Parathyroid adenoma (tissue), 2 donors: ENCODE measurements around the gene AP3M1.
A peak's percentile ranks its signal among the peaks of the same experiment; 100 is the strongest.

Experiments used
- H2AFZ ChIP-seq: fragments of 300-600 bp; sonication (generic); one replicate; pipeline ENCODE4 v1.7.0; 2017; ENCODE audit warnings: antibody characterized with exemption, mild to moderate bottlenecking
- H3K27ac ChIP-seq: fragments of 300-600 bp; sonication (generic); one replicate; pipeline ENCODE4 v1.7.0; 2017
- H3K27me3 ChIP-seq: fragments of 300-600 bp; sonication (generic); one replicate; pipeline ENCODE4 v1.7.0; 2017; ENCODE audit warnings: low read length; ENCODE audit not compliant: control insufficient read depth, insufficient read depth
- H3K36me3 ChIP-seq: fragments of 300-600 bp; sonication (generic); one replicate; pipeline ENCODE4 v1.7.0; 2017; ENCODE audit warnings: low read length; ENCODE audit not compliant: control insufficient read depth, insufficient read depth
- H3K4me1 ChIP-seq: fragments of 300-600 bp; sonication (generic); one replicate; pipeline ENCODE4 v1.7.0; 2017; ENCODE audit warnings: control low read depth
- H3K4me2 ChIP-seq: fragments of 300-600 bp; sonication (generic); one replicate; pipeline ENCODE4 v1.7.0; 2017; ENCODE audit warnings: low read length
- H3K4me3 ChIP-seq: fragments of 300-600 bp; sonication (generic); one replicate; pipeline ENCODE4 v1.7.0; 2017; ENCODE audit warnings: low read depth, low read length
- H3K79me2 ChIP-seq: fragments of 300-600 bp; sonication (generic); one replicate; pipeline ENCODE4 v1.7.0; 2017; ENCODE audit warnings: control low read depth
- H3K9ac ChIP-seq: fragments of 300-600 bp; sonication (generic); one replicate; pipeline ENCODE4 v1.7.0; 2017; ENCODE audit warnings: mild to moderate bottlenecking
- H3K9me3 ChIP-seq: fragments of 300-600 bp; sonication (generic); one replicate; pipeline ENCODE4 v1.7.0; 2017; ENCODE audit warnings: low read length; ENCODE audit not compliant: control insufficient read depth
- CTCF ChIP-seq: fragments of 300-600 bp; sonication (generic); IDR thresholded peaks from one replicate; pipeline ENCODE4 v1.7.0; 2017; ENCODE audit warnings: antibody characterized with exemption, mild to moderate bottlenecking
- donor health status: primary hyperparathyroidism.

Gene AP3M1

GRCh38 chr10:74163319-74164068 lies 12.9 kb upstream of the AP3M1 start:
- no peak overlapping the region for H3K9ac ChIP-seq
- no peaks in the 10 kb centered on the region for H3K27me3 ChIP-seq
- H3K4me2 ChIP-seq = no peak overlapping the region
- H3K36me3 ChIP-seq = no peaks in the 10 kb centered on the region
- H3K79me2 ChIP-seq = peaks cover 9% of the 10 kb centered on the region
- H2AFZ ChIP-seq = no peak overlapping the region
- no peak overlapping the region for H3K4me3 ChIP-seq
- no peaks in the 10 kb centered on the region for H3K4me1 ChIP-seq
- H3K9me3 ChIP-seq = no peaks in the 10 kb centered on the region
- no peak for TF ChIP-seq CTCF
- no peak overlapping the region for H3K27ac ChIP-seq

- Histone ChIP-seq H3K4me2 (no peak overlapping the region), H3K79me2 (peaks cover 9% of the 10 kb centered on the region), H2AFZ (no peak overlapping the region), H3K27ac (no peak overlapping the region), H3K9me3 (no peaks in the 10 kb centered on the region), H3K9ac (no peak overlapping the region), H3K36me3 (no peaks in the 10 kb centered on the region), H3K4me3 (no peak overlapping the region), H3K4me1 (no peaks in the 10 kb centered on the region), H3K27me3 (no peaks in the 10 kb centered on the region)
- TF ChIP-seq CTCF = no peak
Observed at GRCh38 chr10:74160013-74160412, 9.4 kb upstream of the AP3M1 start.

- no peak overlapping the region for H3K9ac ChIP-seq
- H3K4me3 ChIP-seq = no peak overlapping the region
- H2AFZ ChIP-seq = no peak overlapping the region
- no peaks in the 10 kb centered on the region for H3K36me3 ChIP-seq
- H3K27ac ChIP-seq = no peak overlapping the region
- no peaks in the 10 kb centered on the region for H3K9me3 ChIP-seq
- no peak for TF ChIP-seq CTCF
- H3K4me2 ChIP-seq = no peak overlapping the region
- no peaks in the 10 kb centered on the region for H3K27me3 ChIP-seq
- peaks cover 7% of the 10 kb centered on the region for H3K79me2 ChIP-seq
- peaks cover 1% of the 10 kb centered on the region for H3K4me1 ChIP-seq
Observed at GRCh38 chr10:74156919-74157289, 6.3 kb upstream of the AP3M1 start.

- no peaks in the 10 kb centered on the region for H3K36me3 ChIP-seq
- H3K4me3 ChIP-seq = peak overlapping the region; percentile 13
- no peak overlapping the region for H3K9ac ChIP-seq
- no peaks in the 10 kb centered on the region for H3K27me3 ChIP-seq
- H3K9me3 ChIP-seq = no peaks in the 10 kb centered on the region
- H2AFZ ChIP-seq = no peak overlapping the region
- TF ChIP-seq CTCF = no peak
- no peak overlapping the region for H3K27ac ChIP-seq
- H3K4me1 ChIP-seq = peaks cover 3% of the 10 kb centered on the region
- H3K79me2 ChIP-seq = peaks cover 14% of the 10 kb centered on the region
- H3K4me2 ChIP-seq = no peak overlapping the region
Observed at GRCh38 chr10:74153676-74154075, 3.0 kb upstream of the AP3M1 start.

- Histone ChIP-seq H3K9me3 (no peaks in the 10 kb centered on the region), H3K9ac (no peak overlapping the region), H2AFZ (no peak overlapping the region), H3K4me2 (no peak overlapping the region), H3K27ac (no peak overlapping the region), H3K4me3 (peak overlapping the region; percentile 13), H3K27me3 (no peaks in the 10 kb centered on the region), H3K4me1 (peaks cover 3% of the 10 kb centered on the region), H3K79me2 (peaks cover 16% of the 10 kb centered on the region), H3K36me3 (no peaks in the 10 kb centered on the region)
- TF ChIP-seq CTCF = peak; percentile 22
Observed at GRCh38 chr10:74153123-74153522, 2.5 kb upstream of the AP3M1 start.
